PC-3 (cell line): ENCODE measurements around the gene ALG10. TPM values are rescaled to one million over a fixed set of nuclear protein-coding genes. Genes with fewer than 3 reads are reported as not detected.

ENCODE experiments used
- ATAC-seq: fragments of 200-7000 bp; cut with Tn5 transposase; 2 replicates; pipeline ENCODE4 v1.9.1; 2020; ENCODE audit warnings: mild to moderate bottlenecking, moderate library complexity
- BruUV-seq: library from RNA; stranded (reverse); fragments of 400-500 nt; replicated peaks from 2 replicates; lab custom pipeline; 2021; lab: Mats Ljungman, UMichigan
- CTCF ChIA-PET: fragments of 300-600 bp; sonication (Branson Sonifier 250); formaldehyde crosslinking; loops from one replicate; lab custom pipeline; 2022; ENCODE audit warnings: antibody characterized with exemption; lab: Charles Lee
- POLR2A ChIA-PET: fragments of 300-600 bp; sonication (Branson Sonifier 250); formaldehyde crosslinking; loops from one replicate; lab custom pipeline; 2022; ENCODE audit warnings: antibody characterized with exemption; ENCODE audit not compliant: unreplicated experiment; lab: Charles Lee
- DNase-seq: peaks from one replicate; pipeline ENCODE4 v3.0.0-alpha.2; 2015
- H2AFZ ChIP-seq: fragments of 300-600 bp; sonication (generic); 2 replicates; pipeline ENCODE4 v1.6.0; 2016; ENCODE audit warnings: antibody characterized with exemption, low read length
- H3F3A ChIP-seq: fragments of 300-600 bp; sonication (generic); one replicate; pipeline ENCODE4 v1.6.0; 2017; ENCODE audit warnings: antibody characterized with exemption, low read length, control low read depth, mild to moderate bottlenecking; ENCODE audit not compliant: unreplicated experiment
- H3K27ac ChIP-seq: fragments of 300-600 bp; sonication (generic); 2 replicates; pipeline ENCODE4 v1.5.1; 2016; ENCODE audit warnings: mild to moderate bottlenecking, low read length
- H3K27me3 ChIP-seq: fragments of 300-600 bp; sonication (generic); 2 replicates; pipeline ENCODE4 v1.6.1; 2016; ENCODE audit warnings: low read length, mixed read lengths
- H3K36me3 ChIP-seq: fragments of 300-600 bp; sonication (generic); 2 replicates; pipeline ENCODE4 v1.6.1; 2016; ENCODE audit warnings: low read depth, mixed run types, low read length, mixed read lengths
- H3K4me1 ChIP-seq: fragments of 300-600 bp; sonication (generic); 2 replicates; pipeline ENCODE4 v1.5.1; 2016; ENCODE audit warnings: low read length; ENCODE audit not compliant: insufficient read depth
- H3K4me2 ChIP-seq: fragments of 300-600 bp; sonication (generic); 2 replicates; pipeline ENCODE4 v1.6.0; 2016; ENCODE audit warnings: low read length
- H3K4me3 ChIP-seq: fragments of 300-600 bp; sonication (generic); 2 replicates; pipeline ENCODE4 v1.5.1; 2016; ENCODE audit warnings: mild to moderate bottlenecking, low read length, mixed read lengths
- H3K79me2 ChIP-seq: fragments of 300-600 bp; sonication (generic); 2 replicates; pipeline ENCODE4 v1.6.1; 2017; ENCODE audit warnings: low read length, mixed read lengths
- H3K9ac ChIP-seq: fragments of 300-600 bp; sonication (generic); 2 replicates; pipeline ENCODE4 v1.6.0; 2016; ENCODE audit warnings: mild to moderate bottlenecking, low read length
- H3K9me2 ChIP-seq: fragments of 300-600 bp; sonication (generic); replicated peaks from 2 replicates; pipeline ENCODE4 v1.6.1; 2016; ENCODE audit warnings: mixed run types, low read length, mixed read lengths
- H3K9me3 ChIP-seq: fragments of 300-600 bp; sonication (generic); 2 replicates; pipeline ENCODE4 v1.6.1; 2016; ENCODE audit warnings: low read length, mixed read lengths
- H4K20me1 ChIP-seq: fragments of 300-600 bp; sonication (generic); 2 replicates; pipeline ENCODE4 v1.6.1; 2016; ENCODE audit warnings: low read length, mixed read lengths
- EZH2 ChIP-seq: fragments of 300-600 bp; sonication (generic); IDR thresholded peaks from one replicate; pipeline ENCODE4 v1.6.1; 2017; ENCODE audit warnings: antibody characterized with exemption, mild to moderate bottlenecking, low read length; ENCODE audit not compliant: unreplicated experiment
- EZH2phosphoT487 ChIP-seq: fragments of 300-600 bp; sonication (generic); IDR thresholded peaks from 2 replicates; pipeline ENCODE4 v1.6.1; 2018; ENCODE audit warnings: mild to moderate bottlenecking, antibody characterized with exemption, low read length, borderline replicate concordance
- intact Hi-C: fragments of 100-400 bp; cut with micrococcal nuclease; formaldehyde crosslinking; loops from 2 replicates; pipeline ENCODE4 v1.9.0; 2023
- total RNA-seq: library from RNA; depleted of rRNA; stranded (reverse); fragments of >200 nt; gene quantifications from 2 replicates; pipeline ENCODE4 v1.2.3, GENCODE V29; 2014
- TF ChIP-seq, protein P1 (sequence below): fragments of 300-600 bp; sonication (generic); conservative IDR thresholded peaks from 2 replicates; pipeline ENCODE4 v1.5.1; 2017; ENCODE audit warnings: antibody characterized with exemption, low read depth, mild to moderate bottlenecking, low read length

The ALG10 gene
- total RNA-seq, 1 experiment from 2014 or later: 15.7 TPM

DNA sequence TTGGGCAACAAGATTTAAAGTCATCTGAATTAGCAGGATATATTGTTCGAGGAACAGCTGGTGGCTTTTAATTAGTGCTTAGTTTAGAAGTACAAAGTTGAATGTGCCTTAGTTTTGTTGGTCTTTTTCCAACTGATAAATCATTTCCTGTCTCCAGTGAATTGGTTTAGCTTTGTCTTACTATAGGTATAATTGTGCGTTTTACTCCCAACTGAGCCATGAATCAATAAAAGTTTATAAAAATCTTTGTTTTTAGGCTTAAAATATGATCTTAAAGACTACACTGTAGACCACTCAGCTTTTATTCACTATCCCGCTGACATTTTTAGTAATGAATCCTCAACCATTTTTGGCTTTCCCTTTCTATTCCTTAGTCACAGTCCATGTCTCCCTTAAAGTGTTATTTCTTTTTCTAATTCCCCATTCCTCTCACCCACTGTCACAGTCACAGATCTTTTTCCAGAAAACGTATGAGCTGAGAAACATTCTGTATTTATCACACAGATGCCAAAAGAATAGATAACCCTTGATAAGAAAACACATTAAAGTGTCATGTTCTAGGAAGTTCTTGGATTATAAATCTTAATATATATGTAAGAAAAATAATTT is 34.0 kb upstream of the ALG10 start:
- DNase-seq: no peak
- no peak overlapping the region for H3K4me2 ChIP-seq

DNA sequence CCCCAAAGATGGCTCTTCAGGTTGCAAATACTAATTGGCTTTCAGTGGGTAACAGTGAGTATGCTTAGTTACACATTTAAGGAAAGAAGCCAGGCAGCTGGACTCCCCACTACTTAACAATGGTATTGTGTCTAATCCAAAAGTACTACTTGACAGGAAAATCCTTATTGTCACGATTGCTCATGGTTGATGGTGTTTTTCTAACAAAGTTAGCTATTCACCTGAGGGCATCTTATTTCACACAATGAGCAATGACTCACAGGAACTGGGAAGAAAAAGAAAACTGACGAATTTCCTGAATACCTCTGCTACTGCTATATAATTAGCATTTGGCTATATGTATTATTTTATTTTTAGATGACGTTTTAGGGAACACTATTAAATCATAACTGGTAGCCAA is 33.4 kb upstream of the ALG10 start:
- H3K27me3 ChIP-seq: no peaks in the 10 kb centered on the region
- no peaks in the 10 kb centered on the region for H3K79me2 ChIP-seq
- CTCF ChIA-PET: no interaction called here
- TF ChIP-seq, protein P1, sequence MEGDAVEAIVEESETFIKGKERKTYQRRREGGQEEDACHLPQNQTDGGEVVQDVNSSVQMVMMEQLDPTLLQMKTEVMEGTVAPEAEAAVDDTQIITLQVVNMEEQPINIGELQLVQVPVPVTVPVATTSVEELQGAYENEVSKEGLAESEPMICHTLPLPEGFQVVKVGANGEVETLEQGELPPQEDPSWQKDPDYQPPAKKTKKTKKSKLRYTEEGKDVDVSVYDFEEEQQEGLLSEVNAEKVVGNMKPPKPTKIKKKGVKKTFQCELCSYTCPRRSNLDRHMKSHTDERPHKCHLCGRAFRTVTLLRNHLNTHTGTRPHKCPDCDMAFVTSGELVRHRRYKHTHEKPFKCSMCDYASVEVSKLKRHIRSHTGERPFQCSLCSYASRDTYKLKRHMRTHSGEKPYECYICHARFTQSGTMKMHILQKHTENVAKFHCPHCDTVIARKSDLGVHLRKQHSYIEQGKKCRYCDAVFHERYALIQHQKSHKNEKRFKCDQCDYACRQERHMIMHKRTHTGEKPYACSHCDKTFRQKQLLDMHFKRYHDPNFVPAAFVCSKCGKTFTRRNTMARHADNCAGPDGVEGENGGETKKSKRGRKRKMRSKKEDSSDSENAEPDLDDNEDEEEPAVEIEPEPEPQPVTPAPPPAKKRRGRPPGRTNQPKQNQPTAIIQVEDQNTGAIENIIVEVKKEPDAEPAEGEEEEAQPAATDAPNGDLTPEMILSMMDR: no peak
- no peak for TF ChIP-seq EZH2
- no peak for TF ChIP-seq EZH2phosphoT487
- H3K4me1 ChIP-seq: peaks cover 8% of the 10 kb centered on the region; the same call in 1 of the 2 replicates
- no peak overlapping the region for H3K9ac ChIP-seq
- H3K36me3 ChIP-seq: no peaks in the 10 kb centered on the region
- no peak overlapping the region for H2AFZ ChIP-seq
- no peaks in the 10 kb centered on the region for H4K20me1 ChIP-seq
- DNase-seq (peak; percentile 82), ATAC-seq (peak; percentile 78)
- POLR2A ChIA-PET: no interaction called here
- BruUV-seq: no TSS peak
- H3K4me3 ChIP-seq: no peak overlapping the region
- peak overlapping the region; percentile 26; the same call in 1 of the 2 replicates for H3K27ac ChIP-seq
- no peaks in the 10 kb centered on the region for H3F3A ChIP-seq
- no peaks in the 10 kb centered on the region for H3K9me3 ChIP-seq
- no peak overlapping the region for H3K4me2 ChIP-seq
- H3K9me2 ChIP-seq: no peaks in the 10 kb centered on the region
- intact Hi-C loops: no loop called here

More for the DNA sequence above, 34.0 kb upstream of the ALG10 start:
- ATAC-seq: no peak
- TF ChIP-seq, protein P1: no peak
- TF ChIP-seq EZH2 (no peak), EZH2phosphoT487 (no peak)
- H3K27ac ChIP-seq: peak overlapping the region; percentile 26; the same call in 1 of the 2 replicates
- H3K9me3 ChIP-seq: no peaks in the 10 kb centered on the region
- H3K27me3 ChIP-seq: no peaks in the 10 kb centered on the region
- no peaks in the 10 kb centered on the region for H3F3A ChIP-seq
- H3K36me3 ChIP-seq: no peaks in the 10 kb centered on the region
- no peak overlapping the region for H3K9ac ChIP-seq
- BruUV-seq: no TSS peak
- peaks cover 8% of the 10 kb centered on the region; the same call in 1 of the 2 replicates for H3K4me1 ChIP-seq
- no peaks in the 10 kb centered on the region for H3K79me2 ChIP-seq
- CTCF ChIA-PET: no interaction called here
- no peaks in the 10 kb centered on the region for H4K20me1 ChIP-seq
- no peak overlapping the region for H3K4me3 ChIP-seq
- intact Hi-C loops: no loop called here
- H3K9me2 ChIP-seq: no peaks in the 10 kb centered on the region
- H2AFZ ChIP-seq: no peak overlapping the region
- POLR2A ChIA-PET: no interaction called here
